GM18519 (cell line): ENCODE results near the gene OASL.
"Not testable (repeated sequence)": the region's sequence is repeated elsewhere in the genome, so short reads cannot be mapped to it uniquely, and the experiment has no call there.

Experiments used
- ATAC-seq: cut with Tn5 transposase; IDR thresholded peaks from one replicate; pipeline ENCODE4 v1.9.1; 2021; ENCODE audit warnings: mild to moderate bottlenecking, moderate library complexity; ENCODE audit not compliant: unreplicated experiment, low FRiP score

The OASL gene, protein sequence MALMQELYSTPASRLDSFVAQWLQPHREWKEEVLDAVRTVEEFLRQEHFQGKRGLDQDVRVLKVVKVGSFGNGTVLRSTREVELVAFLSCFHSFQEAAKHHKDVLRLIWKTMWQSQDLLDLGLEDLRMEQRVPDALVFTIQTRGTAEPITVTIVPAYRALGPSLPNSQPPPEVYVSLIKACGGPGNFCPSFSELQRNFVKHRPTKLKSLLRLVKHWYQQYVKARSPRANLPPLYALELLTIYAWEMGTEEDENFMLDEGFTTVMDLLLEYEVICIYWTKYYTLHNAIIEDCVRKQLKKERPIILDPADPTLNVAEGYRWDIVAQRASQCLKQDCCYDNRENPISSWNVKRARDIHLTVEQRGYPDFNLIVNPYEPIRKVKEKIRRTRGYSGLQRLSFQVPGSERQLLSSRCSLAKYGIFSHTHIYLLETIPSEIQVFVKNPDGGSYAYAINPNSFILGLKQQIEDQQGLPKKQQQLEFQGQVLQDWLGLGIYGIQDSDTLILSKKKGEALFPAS

DNA sequence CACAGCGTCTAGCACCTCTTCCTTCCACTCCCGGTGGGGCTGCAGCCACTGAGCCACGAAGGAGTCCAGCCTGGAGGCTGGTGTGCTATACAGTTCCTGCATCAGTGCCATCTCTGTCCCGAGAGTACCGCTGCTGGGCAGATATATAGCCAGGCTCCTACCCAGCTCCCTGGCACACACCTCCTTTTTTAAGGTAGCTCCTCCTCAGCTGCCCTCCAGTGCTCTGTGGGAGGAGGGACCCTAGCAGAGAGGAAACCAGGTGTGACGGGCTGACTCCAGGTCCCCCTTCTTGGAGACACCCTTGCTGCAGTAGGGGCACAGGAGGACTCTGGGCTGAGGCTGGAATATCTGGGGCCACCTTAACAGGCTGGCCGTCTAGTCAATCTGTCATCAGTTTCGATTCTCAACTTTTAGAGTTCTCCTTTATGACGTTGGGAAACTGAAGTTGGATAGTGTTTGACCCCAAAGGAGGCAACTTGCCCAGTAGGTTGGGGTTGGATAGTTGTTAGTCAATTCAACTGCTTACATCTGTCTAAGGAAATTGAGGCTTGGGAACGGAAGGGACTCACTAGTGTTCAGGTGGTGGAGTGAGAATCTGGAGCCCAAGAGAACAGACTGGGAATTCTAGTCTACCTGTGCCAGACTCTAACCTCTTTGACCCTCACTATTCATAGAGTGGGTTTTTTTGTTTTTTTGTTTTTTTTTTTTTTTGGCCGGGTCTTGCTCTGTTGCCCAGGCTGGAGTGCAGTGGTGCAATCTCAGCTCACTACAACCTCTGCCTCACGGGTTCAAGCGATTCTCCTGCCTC is at the start of gene OASL:
Gene OASL (minus strand): TSS at position 386 of the 808 bp plus-strand sequence. CDS start 275 bp downstream, at position 111.
- no peak for ATAC-seq

DNA sequence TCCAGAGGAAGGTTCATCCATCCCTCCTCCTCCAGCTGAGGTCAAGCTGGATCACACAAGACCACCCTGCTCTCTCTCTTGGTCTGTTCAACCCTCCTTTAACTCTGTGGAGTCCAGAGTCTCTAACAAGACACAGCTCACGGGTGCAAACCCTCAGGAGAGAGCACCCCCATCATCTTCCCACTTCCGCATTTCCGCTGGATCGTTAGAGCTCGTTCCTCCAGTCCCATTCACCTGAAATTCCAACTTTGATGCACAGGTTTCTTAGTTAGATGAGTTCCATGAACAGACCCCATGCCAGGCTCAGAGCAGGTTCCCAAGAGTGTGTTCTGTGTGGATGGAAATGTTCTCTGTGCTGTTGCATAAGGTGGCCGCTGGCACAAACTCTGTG is 49.1 kb upstream of the OASL start:
- ATAC-seq: no peak

DNA sequence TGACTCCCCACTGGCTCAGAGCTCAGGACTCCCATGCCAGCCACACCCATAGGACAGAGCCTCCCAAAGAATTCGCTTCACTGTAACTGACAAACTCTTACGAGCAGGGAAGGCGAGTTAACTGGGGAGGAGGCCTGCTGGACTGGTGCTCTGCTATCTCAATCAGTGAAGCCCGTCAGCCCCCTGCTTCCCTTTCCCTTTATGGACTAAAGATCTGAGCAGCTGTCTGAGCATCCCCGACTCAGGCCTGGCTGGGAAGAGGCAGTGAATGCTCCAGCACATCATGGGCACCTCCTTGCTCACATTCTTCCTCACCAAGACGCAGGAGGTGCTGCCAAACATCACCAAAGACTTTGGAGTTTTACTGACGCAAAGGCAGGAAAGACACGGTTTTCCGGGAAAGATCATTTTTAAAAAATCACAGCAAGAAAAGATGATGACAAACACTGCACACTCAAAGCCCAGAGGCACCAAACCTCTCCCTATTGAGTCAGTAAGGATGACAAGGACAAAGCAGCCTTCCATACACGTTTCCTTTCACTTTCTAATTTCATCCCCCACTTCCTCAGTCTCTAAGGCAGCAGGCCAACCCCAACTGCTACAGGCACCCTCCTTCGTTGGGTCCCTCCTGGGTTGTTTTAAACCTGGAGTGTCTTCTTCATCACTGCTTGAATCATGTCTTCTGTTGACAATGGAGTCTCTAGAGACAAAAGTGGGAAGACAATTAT is 48.6 kb upstream of the OASL start:
- ATAC-seq: no peak

DNA sequence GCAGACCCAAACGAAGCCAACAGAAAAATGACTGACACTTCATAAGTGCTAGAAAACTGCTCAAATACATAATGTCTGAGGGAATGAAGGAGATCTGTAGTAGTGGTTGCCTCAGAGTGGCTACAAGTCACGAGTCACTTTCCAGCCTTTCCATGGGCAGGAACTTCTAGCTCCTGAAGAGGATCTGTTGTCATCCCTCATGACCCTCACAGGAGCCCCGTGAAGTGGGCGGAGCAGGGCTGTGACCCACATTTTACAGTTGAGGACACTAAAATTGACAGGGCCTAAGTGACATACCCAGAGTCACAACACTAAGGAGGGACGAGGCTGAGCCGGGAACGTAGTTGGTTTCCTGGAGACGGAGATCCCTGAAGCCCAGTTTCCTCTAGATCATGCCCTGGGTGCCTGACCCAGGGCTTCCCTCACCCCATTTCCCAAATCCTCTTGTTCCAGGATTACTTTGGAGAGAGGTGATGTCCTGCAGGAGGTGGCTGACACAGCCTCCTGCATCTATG is 47.8 kb upstream of the OASL start:
- ATAC-seq: no peak

DNA sequence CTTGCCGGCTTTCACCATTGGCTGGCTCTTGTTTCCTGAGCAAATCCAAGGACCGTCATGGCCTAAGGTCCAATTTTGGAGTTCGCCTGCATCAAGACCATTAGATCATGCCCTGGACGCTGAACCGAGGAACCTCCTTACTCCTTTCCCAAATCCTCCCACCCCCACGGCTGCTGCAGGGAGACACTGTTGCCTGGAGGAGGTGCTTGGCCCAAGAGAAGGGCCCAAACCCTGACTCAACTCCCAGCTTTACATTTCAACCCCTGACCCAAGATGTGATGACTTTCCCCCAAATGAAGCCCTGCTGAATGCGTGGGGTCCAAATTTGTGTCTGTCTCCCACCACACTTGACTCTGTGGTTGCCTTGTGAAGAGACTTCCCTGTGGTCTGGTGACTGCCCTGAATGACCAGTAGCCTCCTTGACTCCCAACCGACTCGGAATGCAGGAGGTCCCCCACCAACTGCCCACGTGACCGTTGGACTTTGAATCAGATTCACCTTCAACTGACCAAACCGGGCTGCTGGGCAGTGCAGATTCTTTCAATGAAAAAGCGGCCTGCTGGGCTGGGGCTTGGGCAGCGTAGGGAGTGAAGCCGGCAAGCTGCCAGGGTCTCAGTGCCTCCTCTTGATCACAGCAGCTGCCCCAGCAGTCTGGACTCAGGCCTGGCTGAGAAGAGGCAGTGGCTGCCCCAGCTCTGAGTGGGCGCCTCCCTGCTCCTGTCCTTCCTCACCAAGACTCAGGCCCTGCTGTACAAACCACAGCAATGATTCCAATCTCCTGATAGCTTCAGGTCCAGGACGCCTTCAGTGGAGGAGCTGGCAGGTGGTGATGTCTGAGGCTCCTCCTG is 46.7 kb upstream of the OASL start:
- no peak for ATAC-seq

DNA sequence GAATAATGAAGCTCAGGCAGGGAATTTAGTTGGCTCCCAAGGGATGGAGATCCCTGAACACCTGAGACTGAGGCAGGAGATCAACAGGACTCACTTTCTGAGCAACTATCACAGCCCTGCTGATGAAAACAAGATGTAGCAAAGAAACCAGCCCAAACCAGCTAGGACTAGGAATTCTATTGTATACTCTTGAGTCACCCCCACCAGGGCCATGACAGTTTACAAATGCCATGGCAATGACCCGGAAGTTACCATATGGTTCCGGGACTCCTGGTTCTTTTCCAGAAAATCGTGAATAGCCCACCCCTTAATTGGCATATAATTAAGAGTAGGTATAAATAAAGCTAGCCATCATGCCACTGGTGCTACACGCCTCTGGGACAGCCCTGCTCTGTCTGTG is 46.0 kb upstream of the OASL start:
- no peak for ATAC-seq

DNA sequence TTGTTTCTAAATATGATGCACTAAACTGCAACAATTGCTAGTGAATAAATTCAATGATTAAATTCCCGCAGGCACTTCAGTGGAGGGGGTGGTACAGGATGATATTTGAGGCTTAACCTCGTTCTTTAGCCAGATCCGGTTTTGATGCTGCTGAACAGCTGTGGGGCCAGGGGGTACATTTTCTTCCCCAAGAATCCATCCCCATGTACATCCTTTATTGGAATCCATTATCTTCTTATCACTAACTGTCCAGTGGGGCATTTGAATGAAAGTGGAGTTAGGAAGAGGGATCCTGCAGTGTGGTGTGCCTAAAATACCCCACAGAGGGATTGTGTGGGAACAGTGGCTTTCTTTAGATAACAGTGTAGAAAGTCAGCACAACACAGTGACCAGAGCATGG is 45.2 kb upstream of the OASL start:
- no peak for ATAC-seq

DNA sequence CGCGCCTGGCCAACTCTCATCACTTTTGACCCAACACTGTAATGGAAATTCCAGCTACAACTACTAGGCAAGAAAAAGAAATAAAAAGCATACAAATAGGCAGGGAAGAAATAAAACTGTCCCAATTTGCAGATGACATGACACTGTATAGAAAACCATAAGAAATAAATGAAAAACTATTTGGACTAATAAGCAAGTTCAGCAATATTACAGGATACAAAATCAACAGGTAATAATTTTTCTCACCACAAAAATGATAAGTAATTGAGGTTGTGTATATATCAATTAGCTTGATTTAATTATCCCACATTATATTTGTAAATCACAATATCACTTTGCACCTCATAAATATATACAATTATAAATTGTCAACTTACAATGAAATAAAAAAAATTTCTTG is 41.9 kb upstream of the OASL start:
- no peak for ATAC-seq

DNA sequence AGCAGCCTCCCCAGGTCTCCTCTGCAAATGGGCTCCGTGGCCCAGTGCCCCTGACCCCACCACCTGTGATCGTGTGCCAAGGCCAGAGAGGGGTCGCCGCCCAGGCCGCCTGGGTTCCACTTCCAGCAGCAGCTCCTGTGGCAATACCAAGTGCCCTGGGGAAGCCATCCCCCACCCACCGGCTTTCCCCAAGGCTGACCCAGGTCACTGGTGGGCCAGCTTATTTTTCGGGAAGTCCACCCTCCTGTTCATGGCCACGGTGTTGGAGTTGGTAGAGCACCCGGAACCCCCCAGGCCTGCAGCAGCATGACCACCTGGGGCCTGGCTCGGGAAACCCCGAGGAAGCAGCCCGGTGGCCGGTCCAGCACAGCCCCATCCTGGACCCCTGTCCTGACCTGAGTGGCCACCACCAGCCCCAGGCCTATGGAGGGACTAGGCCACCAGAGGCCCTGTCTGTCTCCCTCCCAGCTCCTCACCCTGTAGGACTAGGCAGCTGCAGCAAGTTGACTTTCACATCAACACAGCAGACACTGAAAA is 40.8 kb upstream of the OASL start:
- no peak for ATAC-seq

DNA sequence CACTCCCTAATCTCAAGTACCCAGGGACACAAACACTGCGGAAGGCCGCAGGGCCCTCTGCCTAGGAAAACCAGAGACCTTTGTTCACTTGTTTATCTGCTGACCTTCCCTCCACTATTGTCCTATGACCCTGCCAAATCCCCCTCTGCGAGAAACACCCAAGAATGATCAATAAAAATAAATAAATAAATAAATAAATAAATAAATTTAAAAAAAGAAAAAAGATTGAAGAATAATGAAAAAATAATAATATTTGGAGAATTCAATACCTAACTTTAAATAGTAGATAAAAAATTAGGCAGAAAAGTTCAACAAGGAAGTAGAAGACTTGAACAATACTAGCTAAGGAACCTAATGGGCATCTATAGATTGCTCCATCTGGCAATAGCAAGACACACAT is 38.4 kb upstream of the OASL start:
- ATAC-seq: not testable (repeated sequence)

DNA sequence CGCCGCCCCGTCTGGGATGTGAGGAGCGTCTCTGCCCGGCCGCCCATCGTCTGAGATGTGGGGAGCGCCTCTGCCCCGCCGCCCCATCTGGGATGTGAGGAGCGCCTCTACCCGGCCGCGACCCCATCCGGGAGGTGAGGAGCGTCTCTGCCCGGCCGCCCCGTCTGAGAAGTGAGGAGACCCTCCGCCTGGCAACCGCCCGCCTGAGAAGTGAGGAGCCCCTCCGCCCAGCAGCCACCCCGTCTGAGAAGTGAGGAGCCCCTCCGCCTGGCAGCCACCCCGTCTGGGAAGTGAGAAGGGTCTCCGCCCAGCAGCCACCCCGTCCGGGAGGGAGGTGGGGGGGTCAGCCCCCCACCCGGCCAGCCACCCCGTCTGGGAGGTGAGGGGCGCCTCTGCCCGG is 36.9 kb upstream of the OASL start:
- not testable (repeated sequence) for ATAC-seq

DNA sequence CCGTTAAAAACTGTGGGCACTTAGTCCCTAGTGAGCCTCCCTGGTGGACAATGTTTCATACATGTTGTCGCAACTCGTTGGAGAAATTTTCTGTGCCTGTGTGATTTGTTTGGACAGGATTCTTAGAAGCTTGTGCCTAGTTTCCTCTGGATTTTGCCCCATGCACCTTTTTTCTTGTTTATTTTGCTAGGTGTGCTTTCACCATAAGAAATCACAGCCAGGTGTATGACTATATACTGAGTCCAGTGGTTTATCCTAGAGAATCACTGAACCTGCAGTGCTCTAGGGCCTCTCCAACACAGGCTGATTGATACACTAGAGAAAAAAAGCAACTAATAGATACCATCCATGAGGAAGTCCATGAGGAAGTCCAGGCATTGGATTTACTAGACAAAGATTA is 33.1 kb upstream of the OASL start:
- no peak for ATAC-seq

DNA sequence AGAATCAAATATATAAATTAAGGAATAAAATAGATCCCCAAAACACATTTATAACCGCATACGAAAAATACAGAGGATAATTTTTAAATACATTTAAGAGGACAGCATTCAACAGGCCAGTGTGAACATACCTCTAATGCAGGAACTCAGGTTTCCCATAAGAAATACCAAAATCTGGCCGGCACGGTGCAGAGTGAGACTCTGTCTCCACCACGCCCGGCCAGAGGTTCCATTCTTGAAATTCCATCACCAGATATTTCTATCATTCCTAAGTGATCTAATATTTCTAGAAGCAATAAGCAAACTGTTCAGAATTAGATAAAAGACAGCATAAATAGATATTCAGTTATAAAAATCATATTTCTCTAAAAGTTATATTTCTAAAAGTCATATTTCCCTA is 30.2 kb upstream of the OASL start:
- ATAC-seq: no peak

DNA sequence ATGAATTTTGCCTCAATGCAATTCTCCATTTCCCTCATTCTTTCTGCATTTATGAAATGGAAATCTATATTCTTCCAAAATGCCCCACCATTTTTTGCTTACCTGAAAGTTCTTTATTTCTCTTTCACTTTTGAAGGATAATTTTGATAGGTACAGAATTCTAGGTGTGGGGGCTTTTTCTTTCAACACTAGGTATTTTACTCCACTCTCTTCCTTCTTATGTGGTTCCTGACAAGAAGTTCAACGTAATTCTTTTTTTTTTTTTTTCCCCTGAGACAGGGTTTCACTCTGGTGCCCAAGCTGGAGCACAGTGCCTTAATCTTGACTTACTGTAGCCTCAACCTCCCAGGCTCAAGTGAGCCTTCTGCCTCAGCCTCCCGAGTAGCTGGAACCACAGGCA is 26.3 kb upstream of the OASL start:
- ATAC-seq: no peak

DNA sequence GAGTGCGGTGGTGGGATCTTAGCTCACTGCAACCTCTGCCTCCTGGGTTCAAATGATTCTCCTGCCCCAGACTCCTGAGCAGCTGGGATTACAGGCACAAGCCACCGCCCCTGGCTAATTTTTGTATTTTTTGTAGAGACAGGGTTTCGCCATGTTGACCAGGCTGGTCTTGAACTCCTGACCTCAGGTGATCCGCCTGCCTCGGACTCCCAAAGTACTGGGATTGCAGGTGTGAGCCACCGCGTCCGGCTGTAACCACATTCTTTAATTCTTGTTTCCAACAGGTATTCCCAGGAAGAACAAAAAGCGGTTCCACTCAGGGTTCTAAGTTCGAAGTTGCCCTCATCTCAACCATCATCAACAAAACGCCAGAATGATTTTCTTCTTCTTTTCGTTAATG is 25.5 kb upstream of the OASL start:
- not testable (repeated sequence) for ATAC-seq

DNA sequence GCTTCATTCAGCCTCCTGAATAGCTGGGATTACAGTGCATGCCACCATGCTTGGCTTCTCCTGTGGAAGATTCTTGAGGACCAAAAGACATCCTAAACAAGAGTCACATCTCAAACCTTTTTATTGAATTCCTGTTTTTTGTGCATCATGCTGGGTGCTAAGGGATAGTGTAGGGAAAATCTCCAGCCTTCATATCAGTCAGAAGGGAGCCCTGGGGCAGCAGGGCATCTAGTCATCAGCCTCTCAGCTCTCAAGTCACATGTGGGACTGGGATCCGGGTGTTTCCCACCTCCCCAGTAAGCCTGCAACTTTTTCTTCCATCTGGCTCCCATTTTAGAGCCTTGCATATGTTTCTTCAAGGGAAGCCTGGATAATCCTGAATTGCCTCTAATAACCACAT is 25.1 kb upstream of the OASL start:
- ATAC-seq: no peak

DNA sequence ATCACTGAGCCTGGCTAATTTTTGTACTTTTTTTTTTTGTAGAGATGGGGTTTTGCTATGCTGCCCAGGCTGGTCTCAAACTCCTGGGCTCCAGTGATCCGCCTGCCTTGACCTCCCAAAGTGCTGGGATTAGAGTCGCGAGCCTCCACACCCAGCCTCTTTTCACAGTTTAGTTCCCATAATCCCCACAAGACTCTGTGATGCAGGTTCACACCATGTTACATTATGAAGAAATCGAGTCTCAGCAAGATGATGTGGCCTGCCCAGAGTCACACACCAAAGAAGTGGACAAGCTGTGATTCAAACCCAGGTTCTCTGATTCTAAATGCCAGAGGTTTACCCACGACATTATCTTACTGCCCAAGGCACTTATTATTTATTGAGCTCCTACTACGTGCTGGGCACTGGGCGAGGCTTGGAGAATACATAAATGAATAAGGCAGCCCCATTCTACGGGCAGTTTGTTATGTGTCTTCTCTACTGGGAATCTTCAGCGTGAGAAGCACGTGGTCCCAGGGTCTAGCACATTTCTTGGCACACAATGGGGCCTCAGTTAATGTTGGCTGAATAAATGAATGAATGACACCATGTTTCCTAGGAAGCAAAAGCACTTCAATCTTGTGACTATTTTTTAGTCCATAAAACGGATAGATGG is 23.5 kb upstream of the OASL start:
- ATAC-seq: no peak

DNA sequence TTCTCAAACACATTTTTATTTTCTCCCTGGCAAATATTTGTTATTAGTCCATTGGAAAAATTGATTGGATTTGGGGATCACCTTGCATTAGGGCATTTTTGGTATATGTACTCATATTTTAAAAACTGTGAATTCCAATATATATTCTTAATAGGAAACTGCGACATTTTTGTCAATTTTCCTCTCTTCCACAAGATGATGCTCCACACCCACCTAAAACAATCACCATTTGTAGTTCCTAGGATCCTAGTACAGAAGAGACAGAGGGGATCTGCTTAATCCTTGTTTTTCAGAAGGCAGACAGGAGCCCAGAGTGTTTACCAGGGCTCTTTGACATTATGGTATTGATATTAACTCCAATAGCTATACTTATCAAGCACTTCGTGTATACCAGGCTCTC is 22.8 kb upstream of the OASL start:
- no peak for ATAC-seq
